ENCODE data around the gene KCNQ1OT1.

Gene KCNQ1OT1

DNA sequence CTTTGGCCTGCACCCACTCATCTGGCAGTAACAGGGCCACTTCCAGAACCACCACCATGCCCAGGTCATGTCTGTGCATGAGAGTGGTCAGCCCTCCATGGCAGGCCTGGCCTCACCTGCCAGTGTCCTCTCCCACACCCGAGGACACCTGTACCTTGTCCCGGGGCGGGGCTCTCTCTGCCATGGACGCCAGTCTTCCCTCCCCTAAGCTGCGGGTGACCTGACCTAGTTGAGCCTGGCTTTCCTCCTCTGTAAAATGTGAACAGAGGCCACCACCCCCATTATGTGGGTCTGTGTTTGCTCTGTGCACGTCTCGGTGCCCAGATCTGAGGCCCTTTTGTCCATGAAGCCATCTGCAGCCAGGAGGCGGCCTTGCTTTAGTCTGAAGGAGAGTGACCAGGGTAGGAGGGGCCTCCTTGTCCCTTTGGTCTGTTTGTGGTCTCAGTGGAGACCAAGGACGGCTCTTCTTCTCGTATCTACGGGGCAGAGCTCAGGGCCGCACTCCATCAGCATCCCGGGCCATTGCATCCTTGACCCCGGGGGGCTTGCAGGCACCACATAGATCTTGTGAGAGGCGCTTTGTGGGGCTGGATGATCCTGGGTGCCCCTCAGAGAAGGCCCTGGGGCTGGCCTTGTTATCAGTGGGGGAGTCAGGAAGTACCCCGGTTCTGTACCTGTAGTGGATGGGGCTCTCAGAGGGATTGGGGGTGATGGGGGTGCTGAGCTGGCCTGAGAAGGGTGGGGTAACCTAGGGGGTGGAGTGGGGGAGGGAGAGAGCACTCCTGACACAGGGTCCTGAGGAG lies 133.4 kb downstream of the KCNQ1OT1 start:
- no peak for DNase-seq

DNA sequence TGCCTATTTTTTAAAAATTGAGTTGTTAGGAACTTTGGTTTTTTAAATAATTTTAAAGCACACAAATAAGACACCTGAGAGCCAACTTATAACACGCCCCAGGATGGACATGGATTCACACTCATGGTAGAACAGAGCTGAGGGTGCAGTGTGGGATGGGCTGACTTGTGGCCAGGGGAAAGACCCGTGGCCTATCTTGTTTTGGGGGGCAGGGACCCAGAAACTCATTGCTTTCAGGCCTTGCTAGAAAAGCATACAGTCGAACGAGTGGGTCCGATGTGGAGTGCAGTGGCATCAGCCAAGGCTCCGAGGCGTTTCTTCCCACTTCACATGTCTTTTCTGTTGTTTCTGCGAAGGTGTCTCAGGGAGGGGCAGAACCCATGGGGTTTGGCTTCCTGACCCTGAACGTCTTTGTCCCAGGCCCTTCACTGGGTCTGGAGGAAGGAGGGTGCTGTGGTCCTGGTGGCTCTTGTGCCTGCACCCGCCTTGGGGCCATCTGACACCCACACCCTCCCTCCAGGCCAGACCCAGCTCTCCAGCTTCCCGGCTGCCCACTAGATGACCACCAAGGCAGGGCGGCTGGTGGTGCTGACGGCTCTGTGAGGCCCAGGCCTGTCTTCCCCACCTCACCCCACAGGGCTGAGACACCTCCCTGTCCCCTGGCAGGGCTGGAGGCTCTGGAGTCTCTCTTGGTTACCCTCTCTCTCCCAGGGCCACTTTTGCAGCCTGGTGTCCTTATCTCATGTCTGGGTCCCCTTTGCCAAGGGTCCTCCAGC lies 134.2 kb downstream of the KCNQ1OT1 start:
- DNase-seq, result no peak

- DNase-seq, result no peak
Observed at GRCh38 chr11:2564588-2565425, 135.0 kb downstream of the KCNQ1OT1 start.

- DNase-seq, result no peak
Observed at GRCh38 chr11:2564008-2564530, 135.7 kb downstream of the KCNQ1OT1 start.

- DNase-seq, result no peak
Observed at GRCh38 chr11:2563213-2564007, 136.4 kb downstream of the KCNQ1OT1 start.

DNA sequence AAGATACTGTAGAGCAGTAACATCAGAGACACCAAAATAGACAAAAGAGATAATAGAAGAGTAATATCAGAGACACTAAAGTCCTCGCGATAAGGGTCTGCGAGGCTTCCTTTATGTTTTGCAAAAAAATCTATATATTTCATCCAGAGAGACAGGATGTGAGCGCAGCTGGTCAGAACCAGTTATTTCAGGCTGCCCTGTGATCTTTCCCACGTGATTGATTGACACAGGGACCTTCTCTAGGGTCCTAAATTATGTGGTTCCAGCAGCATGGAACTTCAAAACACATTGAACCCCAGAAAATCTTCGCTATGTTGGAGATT lies 136.9 kb downstream of the KCNQ1OT1 start:
- DNase-seq, result no peak

GRCh38 chr11:2561696-2562581 lies 137.9 kb downstream of the KCNQ1OT1 start:
- DNase-seq, result no peak

DNA sequence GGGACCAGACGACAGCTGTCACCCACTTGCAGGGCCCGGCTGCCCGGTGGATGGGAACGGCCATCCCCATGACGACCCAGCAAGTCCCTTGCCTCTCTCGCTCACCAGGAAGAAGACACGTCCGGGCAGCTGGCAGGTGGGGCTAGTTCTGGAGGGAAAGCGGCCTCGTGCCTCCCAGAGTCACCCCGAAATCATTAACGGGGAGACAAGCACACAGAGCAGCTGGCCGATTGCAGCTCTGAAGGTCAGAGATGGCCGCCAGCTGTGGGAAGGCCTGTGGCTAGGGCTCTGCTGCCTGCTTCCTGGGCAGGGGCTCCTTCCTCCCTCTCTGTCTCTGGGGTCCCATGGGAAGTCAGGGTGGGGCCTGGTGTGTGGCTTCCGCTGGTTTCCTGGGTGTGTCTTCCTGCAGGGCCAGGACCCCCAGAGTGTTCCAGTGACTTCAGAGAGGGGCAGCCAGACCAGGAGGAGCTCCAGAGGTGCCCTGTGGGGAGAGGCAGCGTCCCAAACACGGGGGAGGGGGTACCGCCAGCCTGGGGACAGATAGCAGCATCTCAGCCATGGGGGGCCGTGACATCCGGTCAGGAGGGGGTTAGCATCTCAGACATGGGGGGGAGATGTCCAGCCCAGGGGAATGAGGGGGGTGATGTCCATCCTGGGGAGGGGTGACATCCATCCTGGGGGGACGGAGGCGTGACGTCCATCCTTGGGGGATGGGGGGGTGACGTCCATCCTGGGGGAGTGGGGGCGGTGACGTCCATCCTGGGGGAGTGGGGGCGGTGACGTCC lies 140.1 kb downstream of the KCNQ1OT1 start:
- DNase-seq, result no peak

DNA sequence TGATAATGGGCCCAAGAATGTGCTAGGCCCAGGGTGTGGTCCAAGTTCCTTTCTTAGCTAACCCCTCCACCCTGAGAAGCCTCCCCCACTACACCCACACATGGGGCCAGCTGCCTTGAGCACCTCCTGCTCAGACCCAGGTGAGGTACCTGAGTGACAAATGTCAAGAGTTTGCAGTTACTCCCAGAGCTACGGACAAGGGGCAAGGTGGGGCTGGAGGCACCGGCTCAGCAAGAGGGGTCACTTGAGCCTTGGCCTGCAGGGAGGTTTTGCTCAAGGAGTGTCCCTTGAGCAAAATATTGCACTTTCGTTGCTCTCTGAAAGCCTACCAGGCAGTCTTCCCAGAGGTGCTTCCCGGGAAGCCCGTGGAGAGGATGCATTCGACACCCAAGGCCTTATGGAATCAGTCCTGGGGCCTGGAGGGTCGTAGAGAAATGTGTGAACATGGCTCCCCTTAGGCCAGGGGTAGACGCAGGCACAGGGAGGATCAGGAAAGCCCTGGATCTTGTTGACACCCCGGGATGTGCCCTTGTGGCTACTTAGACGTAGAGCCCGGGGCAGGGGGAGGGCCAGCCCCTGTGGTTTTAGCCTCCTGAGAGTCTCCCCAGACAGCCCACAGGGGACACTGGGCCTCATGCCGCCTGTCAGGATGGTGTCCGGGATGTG lies 140.8 kb downstream of the KCNQ1OT1 start:
- no peak for DNase-seq

DNA sequence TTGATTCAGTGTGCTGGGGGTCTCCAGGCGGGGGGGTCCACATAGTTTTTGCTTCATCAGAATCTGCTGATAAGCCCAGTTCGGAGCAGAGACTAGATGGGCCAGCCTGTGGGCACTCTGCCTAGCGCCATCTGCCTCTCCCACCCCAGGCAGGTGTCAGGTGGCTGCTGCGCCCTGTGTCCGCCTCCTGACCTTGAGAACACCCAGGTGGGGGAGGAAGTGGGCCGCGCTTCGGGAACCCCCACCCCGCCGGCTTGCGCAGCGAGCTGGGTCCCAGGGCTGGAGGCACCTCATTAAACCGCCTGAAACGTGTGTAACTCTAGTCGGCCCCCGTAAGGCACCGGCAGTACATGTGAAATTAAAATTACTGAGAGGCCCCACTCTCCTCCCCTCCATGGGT lies 141.4 kb downstream of the KCNQ1OT1 start:
- no peak for DNase-seq
